ENCODE results near the gene RBBP8NL.

The RBBP8NL gene

DNA sequence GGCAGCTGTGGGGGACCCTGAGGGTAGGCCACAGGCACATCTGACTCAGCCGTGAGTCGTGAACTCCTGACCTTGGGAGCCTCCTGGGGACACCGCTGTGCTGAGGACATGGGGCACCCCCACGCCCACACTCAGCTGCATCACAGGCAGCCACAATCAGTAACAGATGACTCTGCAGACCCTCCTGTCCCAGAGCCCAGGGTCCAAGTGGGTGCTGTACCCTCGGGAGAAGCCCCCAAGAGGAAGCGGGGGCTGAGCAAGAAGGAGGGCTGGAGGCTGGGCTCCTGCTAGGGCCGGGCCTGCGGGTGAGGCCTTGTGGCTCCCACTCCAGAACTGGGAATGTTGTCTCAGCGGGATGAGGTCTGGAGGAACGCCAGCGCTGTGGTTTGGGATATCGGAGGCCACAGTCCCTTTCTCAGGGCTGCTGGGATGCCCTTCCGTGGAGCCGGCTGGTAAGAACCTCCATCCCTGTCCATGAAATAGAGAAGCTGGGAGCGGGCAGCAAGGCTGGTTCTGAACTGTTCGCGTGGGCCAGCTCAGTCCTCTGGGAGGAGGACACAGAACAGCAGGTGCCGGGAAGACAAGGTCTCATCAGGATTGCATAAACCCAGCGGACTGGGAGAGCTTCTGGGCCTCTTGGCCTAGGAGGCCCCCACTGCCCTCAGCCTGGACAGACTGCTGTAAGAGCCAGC, 57.1 kb downstream of the RBBP8NL start:
- DNase-seq = no peak

- DNase-seq = no peak
Observed at GRCh38 chr20:62369815-62370114, 57.6 kb downstream of the RBBP8NL start.

DNA sequence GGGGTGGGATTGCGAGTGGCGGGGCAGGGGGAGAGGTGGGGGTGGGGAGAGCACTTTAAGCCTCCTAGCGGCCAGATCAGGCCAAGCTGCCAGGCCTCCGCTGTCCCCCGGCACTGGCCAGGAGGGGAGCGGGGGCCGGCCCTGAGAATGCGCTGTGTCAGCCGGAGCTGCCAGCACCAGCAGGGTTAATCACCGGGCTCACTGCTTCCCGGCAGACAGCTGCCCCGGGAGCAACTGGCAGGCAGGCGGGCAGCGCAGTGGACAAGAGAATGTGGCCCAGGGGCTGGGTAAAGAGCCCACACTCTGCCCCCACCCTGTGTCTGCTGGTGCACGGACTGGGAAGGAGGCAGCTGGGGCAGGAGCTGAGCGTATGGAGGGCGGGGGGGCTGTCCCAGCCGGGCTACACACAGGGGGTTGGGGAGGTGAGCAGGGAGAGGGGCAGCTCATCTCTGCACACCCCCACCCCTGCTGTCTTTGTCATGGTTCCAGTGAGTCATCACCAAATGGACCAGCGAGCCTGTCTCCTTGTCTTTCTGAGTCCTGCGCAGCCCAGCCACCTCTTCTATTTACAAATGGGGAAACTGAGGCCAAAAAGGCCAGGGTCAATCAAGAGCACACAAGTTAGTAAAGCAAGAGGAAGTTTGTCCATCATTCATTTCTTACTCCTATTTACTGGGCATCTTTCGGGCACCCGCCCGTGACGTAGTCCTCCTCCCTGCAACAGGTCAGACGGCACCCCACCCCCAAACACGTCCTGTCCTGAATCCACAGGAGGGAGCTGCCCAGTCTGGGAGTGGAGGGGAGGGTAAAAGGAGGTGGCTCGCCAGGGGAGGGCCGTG, 58.1 kb downstream of the RBBP8NL start:
- DNase-seq = no peak

GRCh38 chr20:62368392-62368975, 58.9 kb downstream of the RBBP8NL start:
- no peak for DNase-seq

GRCh38 chr20:62367633-62368391, 59.5 kb downstream of the RBBP8NL start:
- DNase-seq = peak; percentile 26

- no peak for DNase-seq
Observed at GRCh38 chr20:62367136-62367632, 60.2 kb downstream of the RBBP8NL start, which contains the start of gene LAMA5. Gene LAMA5 (minus strand): TSS chr20:62367312. CDS start chr20:62367245, 67 bp downstream.

GRCh38 chr20:62366370-62367135, 60.8 kb downstream of the RBBP8NL start:
- DNase-seq = no peak

DNA sequence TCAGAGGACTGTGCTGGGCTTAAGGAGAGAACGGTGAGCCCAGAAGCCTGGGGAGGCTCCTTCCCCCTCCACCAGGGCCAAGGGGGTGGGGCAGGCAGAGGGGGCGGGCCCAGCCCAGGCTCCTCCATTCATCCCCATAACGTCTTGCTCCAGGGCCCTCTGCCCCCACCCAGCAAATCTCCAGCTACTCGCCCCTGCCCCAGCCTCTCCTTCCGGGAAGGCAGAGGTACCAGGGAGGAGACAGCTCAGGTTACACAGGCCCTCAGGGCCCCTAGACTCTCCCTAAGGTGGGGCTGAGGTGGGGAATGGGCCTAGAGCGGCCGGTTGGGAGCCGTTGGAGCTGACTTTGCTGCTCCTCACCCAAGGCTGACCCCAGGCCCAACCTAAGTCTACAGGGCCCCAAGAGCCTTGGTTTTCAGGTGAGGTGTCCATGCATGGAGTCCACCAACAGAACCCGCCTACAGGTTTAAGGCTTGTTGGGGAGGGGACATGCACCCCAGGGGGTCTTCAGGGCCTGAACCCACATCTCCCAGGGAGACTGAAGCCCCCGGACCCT, 61.4 kb downstream of the RBBP8NL start:
- DNase-seq = no peak

DNA sequence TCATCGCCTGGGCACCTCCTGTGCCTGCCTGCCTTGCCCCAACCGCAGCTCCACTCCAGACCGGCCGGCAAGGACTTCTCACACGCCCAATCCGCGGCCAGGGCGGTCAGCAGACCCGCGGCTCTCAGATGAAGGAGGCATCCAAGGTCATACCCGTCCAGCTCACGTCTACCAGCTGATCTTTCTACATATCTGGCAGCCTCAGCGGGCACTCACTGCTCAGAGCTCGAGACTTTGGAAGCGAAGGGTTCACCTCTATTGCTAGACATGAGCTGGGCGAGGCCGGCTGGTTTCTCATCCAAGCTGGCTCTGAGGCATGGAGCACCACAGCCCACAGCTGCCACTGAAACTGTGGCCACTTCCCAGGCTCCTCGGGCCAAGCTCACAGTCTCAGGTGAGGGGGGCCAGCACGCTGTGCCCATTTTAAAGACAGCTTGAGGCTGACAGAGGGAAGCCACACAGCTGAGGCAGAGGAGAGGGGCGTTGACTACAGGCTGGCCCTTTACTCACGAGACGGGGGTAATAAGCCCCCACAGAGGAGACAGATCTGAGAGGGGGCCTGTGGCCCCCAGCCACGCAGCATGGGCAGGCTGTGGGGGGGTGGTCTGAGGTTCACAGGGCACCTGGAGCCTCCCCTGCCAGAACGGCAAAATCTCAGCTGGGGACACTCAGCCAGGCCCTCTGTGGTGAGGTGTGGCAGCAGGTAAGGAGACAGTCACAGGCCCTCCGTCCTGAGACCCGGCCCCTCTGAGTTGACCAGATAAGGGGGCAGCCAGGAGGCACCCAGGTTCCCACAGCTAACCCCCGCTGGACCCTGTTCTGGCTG, 62.2 kb downstream of the RBBP8NL start:
- DNase-seq = no peak

- no peak for DNase-seq
Observed at GRCh38 chr20:62363920-62364851, 63.2 kb downstream of the RBBP8NL start.

GRCh38 chr20:62362991-62363919, 64.1 kb downstream of the RBBP8NL start:
- no peak for DNase-seq

- no peak for DNase-seq
Observed at GRCh38 chr20:62362590-62362940, 64.8 kb downstream of the RBBP8NL start.

DNA sequence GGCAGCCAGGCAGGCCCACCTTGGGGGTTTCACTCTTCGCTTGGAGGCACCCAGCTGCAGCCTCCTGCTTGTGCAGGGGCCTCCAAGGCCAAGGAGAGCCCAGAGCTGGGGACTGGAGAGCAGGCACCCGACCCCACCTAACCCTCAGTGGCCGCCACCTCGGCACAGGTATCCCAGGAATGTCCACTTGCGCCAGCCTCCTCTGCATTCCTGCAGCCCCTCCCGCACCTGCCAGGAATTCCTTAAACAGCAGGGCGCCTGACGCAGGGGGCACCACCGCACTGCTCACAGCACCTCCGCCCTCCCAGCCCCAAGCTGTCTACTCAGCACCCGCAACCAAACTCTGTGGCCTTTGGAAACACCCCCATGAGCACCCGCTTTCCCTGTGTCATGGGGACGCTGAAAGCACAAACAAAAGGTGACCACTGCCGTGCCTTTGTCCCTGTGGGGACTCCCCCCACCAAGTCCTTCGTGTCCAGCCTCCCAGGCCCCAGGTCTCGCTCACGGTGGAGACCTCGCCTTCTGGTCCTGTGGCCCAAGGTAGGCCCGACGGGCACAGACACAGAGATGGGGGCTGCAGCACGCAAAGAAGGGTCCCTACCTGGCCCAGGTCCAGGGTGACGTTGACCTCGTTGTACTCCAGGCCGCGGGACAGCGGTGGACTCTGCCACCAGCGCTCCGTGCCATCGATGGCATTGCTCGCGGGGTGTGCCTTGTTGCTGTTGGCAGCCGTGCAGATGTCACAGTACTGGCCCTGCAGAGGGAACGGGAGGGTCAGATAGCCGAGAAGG, 65.3 kb downstream of the RBBP8NL start:
- DNase-seq = no peak

DNA sequence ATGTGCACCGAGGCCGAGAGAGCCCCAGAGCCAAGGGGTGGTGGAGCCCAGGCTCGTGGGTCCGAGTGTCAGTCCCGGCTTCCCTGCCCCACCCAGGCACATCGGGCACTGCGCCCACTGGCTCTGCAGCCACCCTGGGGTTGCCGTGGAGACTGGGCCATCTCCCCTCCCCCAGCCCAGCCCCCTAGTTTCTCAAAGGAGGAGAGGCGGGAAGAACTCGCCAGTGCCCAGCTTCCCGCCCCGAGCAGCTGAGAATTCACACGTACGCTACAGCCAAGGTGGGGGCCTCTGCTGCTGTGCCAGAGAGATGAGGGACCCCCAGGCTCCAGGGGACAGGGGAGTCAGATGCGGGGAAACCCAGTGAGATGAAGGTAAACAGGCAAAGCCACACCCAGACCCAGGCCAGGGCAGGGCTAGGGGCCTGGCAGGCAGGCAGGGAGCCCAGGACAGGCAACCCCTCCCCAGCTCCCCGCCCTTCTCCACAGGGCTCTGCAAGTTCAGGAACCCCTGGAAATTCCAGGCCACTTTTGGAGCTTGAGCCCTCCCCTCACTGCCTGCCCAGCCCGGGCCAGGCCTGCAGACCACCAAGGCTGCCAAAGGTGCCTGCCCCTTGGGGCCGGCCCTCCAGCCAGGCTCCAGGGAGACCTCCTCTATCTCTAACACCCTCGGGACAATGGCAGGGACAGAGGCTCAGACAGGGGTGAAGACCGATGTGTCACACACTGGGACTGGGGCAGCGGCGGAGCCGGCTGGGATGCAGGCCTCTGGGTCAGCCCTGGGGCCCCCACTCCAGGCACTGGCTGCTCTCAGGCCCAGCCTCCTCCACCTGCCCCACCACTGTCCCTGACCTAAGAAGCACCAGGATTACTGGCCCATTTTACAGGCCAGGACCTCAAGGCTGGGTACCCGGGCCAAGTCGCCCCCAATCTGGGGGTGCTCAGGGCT, 66.2 kb downstream of the RBBP8NL start:
- no peak for DNase-seq
